ENCODE data around the gene TMCC1.

TMCC1 gene

GRCh38 chr3:129936757-129937156 is 43.2 kb upstream of the TMCC1 start:
- no peak for DNase-seq (ENCODE audit: low read depth)
- H3K4me3 ChIP-seq (ENCODE audit: low read depth, low read length), result no peak overlapping the region
- TF ChIP-seq, protein P1, sequence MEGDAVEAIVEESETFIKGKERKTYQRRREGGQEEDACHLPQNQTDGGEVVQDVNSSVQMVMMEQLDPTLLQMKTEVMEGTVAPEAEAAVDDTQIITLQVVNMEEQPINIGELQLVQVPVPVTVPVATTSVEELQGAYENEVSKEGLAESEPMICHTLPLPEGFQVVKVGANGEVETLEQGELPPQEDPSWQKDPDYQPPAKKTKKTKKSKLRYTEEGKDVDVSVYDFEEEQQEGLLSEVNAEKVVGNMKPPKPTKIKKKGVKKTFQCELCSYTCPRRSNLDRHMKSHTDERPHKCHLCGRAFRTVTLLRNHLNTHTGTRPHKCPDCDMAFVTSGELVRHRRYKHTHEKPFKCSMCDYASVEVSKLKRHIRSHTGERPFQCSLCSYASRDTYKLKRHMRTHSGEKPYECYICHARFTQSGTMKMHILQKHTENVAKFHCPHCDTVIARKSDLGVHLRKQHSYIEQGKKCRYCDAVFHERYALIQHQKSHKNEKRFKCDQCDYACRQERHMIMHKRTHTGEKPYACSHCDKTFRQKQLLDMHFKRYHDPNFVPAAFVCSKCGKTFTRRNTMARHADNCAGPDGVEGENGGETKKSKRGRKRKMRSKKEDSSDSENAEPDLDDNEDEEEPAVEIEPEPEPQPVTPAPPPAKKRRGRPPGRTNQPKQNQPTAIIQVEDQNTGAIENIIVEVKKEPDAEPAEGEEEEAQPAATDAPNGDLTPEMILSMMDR (IDR thresholded peaks at IDR 0.05; ENCODE audit: control insufficient read depth, extremely low read depth, insufficient read depth), result no peak

DNA sequence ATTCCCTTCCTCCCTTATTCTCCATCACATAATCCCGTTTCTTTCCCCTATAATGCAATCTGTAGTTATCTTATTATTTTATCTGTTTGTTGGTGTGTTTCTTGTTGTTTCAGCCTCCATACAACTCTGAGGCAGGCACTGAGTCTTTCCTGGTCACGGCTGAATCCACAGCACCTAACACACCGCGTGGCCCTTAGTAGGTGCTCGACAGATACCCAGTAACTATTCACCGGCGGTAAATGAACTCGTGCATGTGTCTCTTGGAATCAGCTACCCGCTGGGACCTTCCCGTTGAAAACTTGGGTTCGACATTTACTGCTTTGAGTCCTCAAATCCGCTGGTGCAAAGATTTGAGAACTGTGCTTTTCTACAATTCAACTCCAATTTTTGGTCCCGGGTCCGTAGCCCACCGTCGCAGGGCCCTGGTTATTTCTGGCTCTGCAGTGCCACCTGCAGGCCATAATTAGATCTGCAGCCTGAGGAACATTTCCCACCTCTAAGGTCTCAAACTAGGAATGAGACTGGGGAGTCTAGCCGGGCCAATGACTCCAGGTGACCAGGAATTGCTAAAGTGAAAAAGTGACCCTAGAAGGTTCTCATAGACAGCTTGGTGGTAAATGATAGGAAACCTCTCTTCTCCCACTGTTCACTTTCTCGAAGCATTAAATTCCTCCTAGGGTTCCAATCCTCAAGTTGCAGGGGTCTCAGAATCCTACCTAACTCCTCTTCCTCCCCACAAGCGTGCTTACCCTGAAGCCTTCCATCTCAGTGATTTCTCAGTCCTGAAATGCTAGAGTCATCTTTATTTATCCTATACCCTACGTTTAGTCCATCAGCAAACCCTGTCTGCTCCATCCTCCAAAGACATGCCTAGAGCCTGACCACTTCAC is 41.0 kb upstream of the TMCC1 start:
- TF ChIP-seq, protein P1 (IDR thresholded peaks at IDR 0.05; ENCODE audit: control insufficient read depth, extremely low read depth, insufficient read depth), result peak; percentile 90
- DNase-seq (ENCODE audit: low read depth), result no peak
- H3K4me3 ChIP-seq (ENCODE audit: low read depth, low read length), result no peak overlapping the region

- no peak overlapping the region for H3K4me3 ChIP-seq (ENCODE audit: low read depth, low read length)
- DNase-seq (ENCODE audit: low read depth), result no peak
- TF ChIP-seq, protein P1 (IDR thresholded peaks at IDR 0.05; ENCODE audit: control insufficient read depth, extremely low read depth, insufficient read depth), result no peak
These were observed 40.0 kb upstream of the TMCC1 start for GRCh38 chr3:129933471-129933870.

GRCh38 chr3:129929383-129929782 is 35.9 kb upstream of the TMCC1 start:
- no peak overlapping the region for H3K4me3 ChIP-seq (ENCODE audit: low read depth, low read length)
- no peak for DNase-seq (ENCODE audit: low read depth)
- TF ChIP-seq, protein P1 (IDR thresholded peaks at IDR 0.05; ENCODE audit: control insufficient read depth, extremely low read depth, insufficient read depth), result no peak

GRCh38 chr3:129927072-129927471 is 33.6 kb upstream of the TMCC1 start:
- DNase-seq (ENCODE audit: low read depth), result no peak
- TF ChIP-seq, protein P1 (IDR thresholded peaks at IDR 0.05; ENCODE audit: control insufficient read depth, extremely low read depth, insufficient read depth), result no peak

GRCh38 chr3:129919806-129920205 is 26.3 kb upstream of the TMCC1 start:
- DNase-seq (ENCODE audit: low read depth), result no peak
- TF ChIP-seq, protein P1 (IDR thresholded peaks at IDR 0.05; ENCODE audit: control insufficient read depth, extremely low read depth, insufficient read depth), result no peak
- no peak overlapping the region for H3K4me3 ChIP-seq (ENCODE audit: low read depth, low read length)

More at GRCh38 chr3:129927072-129927471, 33.6 kb upstream of the TMCC1 start:
- no peak overlapping the region for H3K4me3 ChIP-seq (ENCODE audit: low read depth, low read length)

Measured in LNCaP clone FGC (cell line).